ENCODE measurements around the gene ZNF432. TPM values are rescaled to one million over a fixed set of nuclear protein-coding genes. Genes with fewer than 3 reads are reported as not detected.

The ZNF432 gene
- total and polyA plus RNA-seq, 2 experiments from 2014 or later, result 3.3 to 13.2 TPM

GRCh38 chr19:52069653-52070052, 21.0 kb upstream of the ZNF432 start (continued):
- TF ChIP-seq CTCF (conservative IDR thresholded peaks at IDR 0.05; ENCODE audit: low read depth in 2 of 2) (no peak), EZH2 (IDR thresholded peaks at IDR 0.05; ENCODE audit: low read depth, unreplicated experiment) (no peak)

- H3K4me3 Mint-ChIP-seq, result no peak overlapping the region
- H3K4me1 Mint-ChIP-seq, result no peaks in the 10 kb centered on the region
- peaks cover 98% of the 10 kb centered on the region for H3K36me3 Mint-ChIP-seq (ENCODE audit: low read depth)
- peaks cover 2% of the 10 kb centered on the region for H3K27me3 Mint-ChIP-seq (ENCODE audit: insufficient read depth, low read depth, poor library complexity)
- H3K27ac Mint-ChIP-seq, result no peak overlapping the region
- Histone ChIP-seq H3K4me3 (no peak overlapping the region), H3K9me2 (ENCODE audit: insufficient read depth) (0 out of 2 replicates have a peak, but pooled peaks cover 3% of the 10 kb centered on the region), H3K27ac (ENCODE audit: low read depth) (no peak overlapping the region), H3K36me3 (ENCODE audit: insufficient read depth) (peaks cover 59% of the 10 kb centered on the region), H3F3A (replicated peaks; ENCODE audit: low read depth) (no peaks in the 10 kb centered on the region), H2AFZ (no peak overlapping the region), H3K79me2 (replicated peaks; ENCODE audit: insufficient read depth) (no peaks in the 10 kb centered on the region), H4K20me1 (replicated peaks; ENCODE audit: insufficient read depth) (no peaks in the 10 kb centered on the region), H3K27me3 (ENCODE audit: insufficient read depth) (no peaks in the 10 kb centered on the region), H3K4me1 (ENCODE audit: insufficient read depth) (no peaks in the 10 kb centered on the region), H3K4me2 (no peak overlapping the region)
- H3K9me3 Mint-ChIP-seq, result peaks cover 95% of the 10 kb centered on the region
- DNase-seq (ENCODE audit: low spot score) (no peak), ATAC-seq (no peak)
- no peak for TF ChIP-seq CTCF (conservative IDR thresholded peaks at IDR 0.05; ENCODE audit: low read depth in 2 of 2)
- TF ChIP-seq POLR2AphosphoS5 (IDR thresholded peaks at IDR 0.05; ENCODE audit: low read depth), result no peak
- TF ChIP-seq EZH2 (IDR thresholded peaks at IDR 0.05; ENCODE audit: low read depth, unreplicated experiment), result no peak
- no peak for TF ChIP-seq STAT1 (IDR thresholded peaks at IDR 0.05; ENCODE audit: unreplicated experiment)
- TF ChIP-seq ZNF114 (CRISPR knock-in tag; IDR thresholded peaks at IDR 0.05), result no peak
- TF ChIP-seq NANOG (IDR thresholded peaks at IDR 0.05; ENCODE audit: borderline replicate concordance), result no peak
- TF ChIP-seq REST (IDR thresholded peaks at IDR 0.05; ENCODE audit: unreplicated experiment), result no peak
- TF ChIP-seq EZH2phosphoT487 (IDR thresholded peaks at IDR 0.05; ENCODE audit: unreplicated experiment), result no peak
- TF ChIP-seq ZNF462 (CRISPR knock-in tag; IDR thresholded peaks at IDR 0.05), result no peak
- no peak for TF ChIP-seq ZNF331 (CRISPR knock-in tag; IDR thresholded peaks at IDR 0.05; ENCODE audit: low read depth)
These were observed 17.7 kb upstream of the ZNF432 start for GRCh38 chr19:52066258-52066863.

Measured in GM23338 (cell line).